Prostate gland (tissue), 2 donors: ENCODE data around the gene SYCN. TPM values are rescaled to one million over a fixed set of nuclear protein-coding genes. Genes with fewer than 3 reads are reported as not detected.

ENCODE experiments used
- DNase-seq: peaks from one replicate; pipeline ENCODE4 v3.0.0-alpha.2; 2019; ENCODE audit warnings: low spot score
- H3K27ac ChIP-seq, 2 donors: fragments of 200-600 bp; sonication (generic); 2 replicates each; pipeline ENCODE4 v1.5.1; 2017 to 2019
- H3K27me3 ChIP-seq: fragments of 200-600 bp; sonication (generic); replicated peaks from 2 replicates; pipeline ENCODE4 v1.5.1; 2019; ENCODE audit not compliant: insufficient read depth
- H3K36me3 ChIP-seq, 2 donors: fragments of 200-600 bp; sonication (generic); 1 replicate in 1 of 2; 2 replicates in 1 of 2; pipeline versions ENCODE4 v1.5.1 to v1.8.1; 2017 to 2019
- H3K4me1 ChIP-seq: fragments of 200-600 bp; sonication (generic); replicated peaks from 2 replicates; pipeline ENCODE4 v1.5.1; 2019
- H3K4me3 ChIP-seq, 2 donors: fragments of 200-600 bp; sonication (generic); 2 replicates each; pipeline ENCODE4 v1.5.1; 2017 to 2019
- H3K9me3 ChIP-seq: fragments of 200-600 bp; sonication (generic); 2 replicates; pipeline ENCODE4 v1.5.1; 2017
- POLR2A ChIP-seq: fragments of 450-650 bp; IDR thresholded peaks from one replicate; pipeline ENCODE4 v1.6.1; 2016; ENCODE audit warnings: antibody characterized with exemption, mild to moderate bottlenecking
- POLR2AphosphoS5 ChIP-seq: sonication (generic); formaldehyde crosslinking; IDR thresholded peaks from one replicate; pipeline ENCODE4 v1.6.1; 2017; ENCODE audit warnings: antibody characterized with exemption
- WGBS: methylation state at CpG from one replicate; pipeline ENCODE4 v1.1.5; 2018; 5-methylcytosine and 5-hydroxymethylcytosine counted together
- intact Hi-C: fragments of 100-400 bp; cut with DNase I; formaldehyde crosslinking; loops from one replicate; pipeline ENCODE4 v1.14.2; 2022
- total RNA-seq, 2 donors: library from RNA; depleted of rRNA; stranded (reverse); fragments of >200 nt; gene quantifications; one replicate each; pipeline ENCODE4 v1.1.0, GENCODE V29; 2016
- TF ChIP-seq, protein P1 (sequence below), 4 experiments: fragments of 200-600 bp in 2 of 4; fragments of 450-650 bp in 2 of 4; sonication (generic) in 2 of 4; IDR thresholded peaks; 1 replicate in 3 of 4; 2 replicates in 1 of 4; pipeline ENCODE4 v1.5.1; 2016 to 2019; ENCODE audit warnings: antibody characterized with exemption in 4 of 4, mild to moderate bottlenecking in 2 of 4, moderate library complexity in 2 of 4

SYCN gene
- total RNA-seq, 2 donors from 2014 or later, result 165 TPM; not detected in 1

DNA sequence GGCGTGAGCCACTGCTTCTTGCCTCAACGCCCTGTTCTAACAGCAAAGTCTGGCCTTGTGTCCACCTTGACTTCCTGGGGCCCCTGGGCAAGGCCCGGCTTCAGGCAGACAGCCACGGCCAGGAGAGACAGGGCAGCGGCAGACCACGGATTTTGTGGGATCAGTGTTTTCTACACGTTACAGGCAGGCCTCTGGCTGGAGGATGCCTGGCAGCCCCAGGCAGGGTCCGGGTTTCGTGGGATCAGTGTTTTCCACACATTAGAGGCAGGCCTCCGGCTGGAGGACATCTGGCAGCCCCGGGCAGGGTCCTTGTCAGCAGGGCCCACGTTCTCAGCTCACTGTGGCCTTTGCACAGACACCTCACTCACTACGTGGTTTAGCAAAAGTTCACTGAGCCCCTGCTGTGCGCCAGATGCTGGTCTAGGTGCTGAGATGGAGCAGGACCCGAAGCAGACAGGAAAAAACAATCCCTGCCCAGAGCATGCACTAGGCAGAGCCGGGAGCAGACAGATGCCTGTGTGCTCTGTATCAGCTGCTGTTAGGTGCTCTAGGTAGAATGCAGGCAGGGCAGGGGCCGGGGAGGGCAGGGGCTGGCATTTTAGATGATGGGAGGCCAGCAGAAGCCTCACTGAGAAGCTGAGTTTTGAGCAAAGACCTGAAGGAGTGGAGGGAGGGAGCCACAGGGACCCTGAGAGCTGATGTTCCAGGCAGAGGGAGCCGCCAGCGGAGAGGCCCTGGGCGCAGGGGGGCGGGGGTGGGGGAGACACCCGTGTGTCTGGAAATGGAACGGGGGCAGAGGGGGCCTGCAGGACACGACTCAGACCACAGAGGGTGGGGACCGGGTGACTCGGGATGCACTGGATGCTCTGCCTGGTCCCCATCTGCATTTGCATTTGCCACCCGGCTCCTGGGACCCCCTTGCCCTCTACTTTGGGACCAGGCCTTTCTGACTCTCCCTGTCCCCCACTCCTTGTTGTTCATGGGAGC lies 32.3 kb downstream of the SYCN start:
- no peak for DNase-seq
- 81% methylated on average over 26 of the region's 27 CpGs for WGBS
- H3K4me1 ChIP-seq, result peaks cover 12% of the 10 kb centered on the region
- intact Hi-C loops, result no loop called here
- H3K4me3 ChIP-seq, result no peak overlapping the region
- peaks cover 13 to 32% of the 10 kb centered on the region in 2 donors for H3K36me3 ChIP-seq
- H3K9me3 ChIP-seq, result no peaks in the 10 kb centered on the region
- H3K27me3 ChIP-seq, result no peaks in the 10 kb centered on the region
- no peak overlapping the region for H3K27ac ChIP-seq
- TF ChIP-seq, protein P1, sequence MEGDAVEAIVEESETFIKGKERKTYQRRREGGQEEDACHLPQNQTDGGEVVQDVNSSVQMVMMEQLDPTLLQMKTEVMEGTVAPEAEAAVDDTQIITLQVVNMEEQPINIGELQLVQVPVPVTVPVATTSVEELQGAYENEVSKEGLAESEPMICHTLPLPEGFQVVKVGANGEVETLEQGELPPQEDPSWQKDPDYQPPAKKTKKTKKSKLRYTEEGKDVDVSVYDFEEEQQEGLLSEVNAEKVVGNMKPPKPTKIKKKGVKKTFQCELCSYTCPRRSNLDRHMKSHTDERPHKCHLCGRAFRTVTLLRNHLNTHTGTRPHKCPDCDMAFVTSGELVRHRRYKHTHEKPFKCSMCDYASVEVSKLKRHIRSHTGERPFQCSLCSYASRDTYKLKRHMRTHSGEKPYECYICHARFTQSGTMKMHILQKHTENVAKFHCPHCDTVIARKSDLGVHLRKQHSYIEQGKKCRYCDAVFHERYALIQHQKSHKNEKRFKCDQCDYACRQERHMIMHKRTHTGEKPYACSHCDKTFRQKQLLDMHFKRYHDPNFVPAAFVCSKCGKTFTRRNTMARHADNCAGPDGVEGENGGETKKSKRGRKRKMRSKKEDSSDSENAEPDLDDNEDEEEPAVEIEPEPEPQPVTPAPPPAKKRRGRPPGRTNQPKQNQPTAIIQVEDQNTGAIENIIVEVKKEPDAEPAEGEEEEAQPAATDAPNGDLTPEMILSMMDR (IDR thresholded peaks at IDR 0.05), result no peak
- TF ChIP-seq POLR2AphosphoS5, result no peak
- TF ChIP-seq POLR2A, result no peak

DNA sequence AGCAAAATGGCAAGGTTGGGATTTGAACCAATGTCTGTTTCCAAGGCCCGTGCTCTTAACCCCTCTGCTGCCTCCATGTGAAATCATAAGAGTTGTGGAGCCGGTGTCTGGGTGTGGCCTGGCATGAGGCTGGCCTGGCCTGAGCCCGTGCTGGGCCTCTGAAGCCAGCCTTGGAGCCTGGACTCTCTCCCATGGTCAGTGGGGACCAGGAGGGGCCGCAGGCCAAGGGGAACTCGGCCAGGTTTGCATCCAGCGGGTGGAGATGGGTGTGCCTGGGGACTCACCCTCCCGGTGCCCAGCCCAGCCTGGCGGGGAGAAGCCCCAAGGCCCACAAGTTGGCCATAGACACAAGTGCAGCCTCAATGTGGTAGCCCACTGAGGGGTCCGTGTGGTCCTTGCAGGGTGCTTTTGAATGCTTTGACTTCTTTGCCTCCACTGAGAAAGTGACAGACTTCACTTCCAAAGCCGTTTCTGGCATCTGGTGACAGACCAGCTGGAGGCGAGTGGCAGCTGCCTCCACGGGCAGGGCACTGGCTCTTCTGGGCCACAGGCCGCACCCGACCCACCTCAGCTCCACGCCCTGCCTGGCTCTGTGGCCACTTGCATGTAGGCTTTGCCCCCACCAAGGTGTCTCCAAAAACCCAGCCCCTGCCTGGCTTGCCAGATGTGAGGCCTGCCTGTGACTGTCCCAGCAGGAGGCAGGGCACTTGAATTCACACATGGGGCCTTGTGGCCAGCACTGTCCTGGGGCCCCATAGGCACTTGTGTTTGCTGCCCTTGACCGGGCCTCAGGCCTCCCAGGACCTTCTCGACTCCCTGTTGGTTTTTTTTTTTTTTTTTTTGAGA lies 33.5 kb downstream of the SYCN start:
- peaks cover 13 to 24% of the 10 kb centered on the region in 2 donors for H3K36me3 ChIP-seq
- TF ChIP-seq POLR2AphosphoS5 (no peak), POLR2A (no peak)
- TF ChIP-seq, protein P1 (IDR thresholded peaks at IDR 0.05), result no peak
- H3K4me1 ChIP-seq, result peaks cover 21% of the 10 kb centered on the region
- no peak overlapping the region for H3K27ac ChIP-seq
- no peaks in the 10 kb centered on the region for H3K9me3 ChIP-seq
- H3K4me3 ChIP-seq, result no peak overlapping the region
- 74% methylated on average over 17 of the region's 17 CpGs for WGBS
- intact Hi-C loops, result no loop called here
- no peak for DNase-seq
- no peaks in the 10 kb centered on the region for H3K27me3 ChIP-seq

DNA sequence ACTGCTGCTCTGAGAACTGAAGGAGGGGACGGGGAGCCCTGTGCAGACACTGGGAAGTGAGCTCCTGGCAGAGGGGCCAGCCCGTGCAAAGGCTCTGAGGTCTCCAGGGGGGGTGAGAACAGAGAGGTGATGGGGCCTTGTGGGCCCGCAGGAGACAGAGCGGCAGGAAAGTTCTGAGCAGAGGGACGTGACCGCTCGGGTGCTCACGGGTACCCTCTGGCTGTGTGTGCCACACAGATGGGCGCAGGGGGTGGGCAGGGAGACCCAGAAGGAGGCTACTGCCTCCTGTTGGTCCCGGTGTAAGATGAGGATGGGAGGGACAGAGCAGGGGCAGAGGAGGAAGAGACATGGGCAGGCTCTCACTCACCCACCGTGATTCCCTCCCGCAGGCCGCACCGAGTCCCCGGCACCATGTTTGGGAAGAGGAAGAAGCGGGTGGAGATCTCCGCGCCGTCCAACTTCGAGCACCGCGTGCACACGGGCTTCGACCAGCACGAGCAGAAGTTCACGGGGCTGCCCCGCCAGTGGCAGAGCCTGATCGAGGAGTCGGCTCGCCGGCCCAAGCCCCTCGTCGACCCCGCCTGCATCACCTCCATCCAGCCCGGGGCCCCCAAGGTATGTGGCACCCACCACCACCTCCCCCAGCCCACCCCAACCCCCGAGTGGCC lies 34.8 kb downstream of the SYCN start:
- H3K36me3 ChIP-seq, result peaks cover 9 to 11% of the 10 kb centered on the region in 2 donors
- TF ChIP-seq POLR2AphosphoS5 (no peak), POLR2A (no peak)
- WGBS, result 88% methylated on average over 24 of the region's 36 CpGs
- no peak overlapping the region for H3K27ac ChIP-seq
- no peaks in the 10 kb centered on the region for H3K9me3 ChIP-seq
- H3K4me3 ChIP-seq, result no peak overlapping the region
- intact Hi-C loops, result no loop called here
- peaks cover 21% of the 10 kb centered on the region for H3K4me1 ChIP-seq
- no peaks in the 10 kb centered on the region for H3K27me3 ChIP-seq
- no peak for DNase-seq

DNA sequence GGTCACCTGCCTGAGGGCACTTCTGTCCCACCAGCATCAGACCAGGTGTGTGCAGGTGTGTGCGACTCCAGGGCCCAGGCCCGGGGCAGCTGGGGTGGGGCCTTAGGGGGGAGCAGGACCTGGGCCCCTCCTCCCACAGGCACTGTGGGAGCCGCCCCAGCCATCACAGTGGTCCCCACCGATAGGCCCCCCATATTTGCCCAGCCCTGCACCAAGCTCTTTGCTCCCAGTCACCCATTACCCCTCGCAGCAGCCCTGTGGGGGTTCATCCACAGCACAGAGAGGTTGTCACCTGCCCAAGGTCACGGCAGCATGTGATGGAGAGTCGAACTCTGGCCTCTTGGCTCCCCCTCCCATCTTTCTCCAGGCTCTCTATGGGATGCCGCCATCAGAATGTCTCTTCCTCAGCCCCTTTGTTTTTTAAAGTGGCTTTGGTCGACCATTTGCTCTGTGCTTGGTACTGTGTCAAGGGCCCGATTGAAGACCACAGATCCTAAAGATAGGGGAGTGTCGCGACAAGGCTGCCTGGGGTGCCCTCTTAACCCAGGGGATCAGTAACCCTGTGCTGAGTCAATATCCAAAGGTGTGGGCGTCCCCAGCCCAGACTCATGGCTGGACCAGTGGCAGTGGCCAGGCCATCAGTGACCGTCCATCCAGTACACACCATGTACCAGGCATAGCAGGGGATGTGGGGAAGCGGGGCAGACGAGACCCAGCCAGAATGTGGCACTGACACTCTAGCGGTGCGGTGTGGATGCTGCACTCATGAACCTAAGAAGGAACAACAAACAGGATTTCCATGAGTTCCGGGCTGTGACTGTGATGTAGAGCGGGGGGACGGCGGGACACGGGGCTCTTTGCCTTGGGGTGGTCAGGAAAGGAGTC lies 35.6 kb downstream of the SYCN start:
- intact Hi-C loops, result no loop called here
- no peaks in the 10 kb centered on the region for H3K27me3 ChIP-seq
- H3K27ac ChIP-seq, result peak overlapping the region in 1 of 2 donors; percentile 85
- peaks cover 3 to 6% of the 10 kb centered on the region in 2 donors for H3K36me3 ChIP-seq
- no peaks in the 10 kb centered on the region for H3K9me3 ChIP-seq
- peaks cover 21% of the 10 kb centered on the region for H3K4me1 ChIP-seq
- no peak overlapping the region for H3K4me3 ChIP-seq
- TF ChIP-seq POLR2A (no peak), POLR2AphosphoS5 (no peak)
- TF ChIP-seq, protein P1 (IDR thresholded peaks at IDR 0.05), result no peak
- 83% methylated on average over 23 of the region's 23 CpGs for WGBS
- DNase-seq, result no peak
